Glutamatergic neuron (in vitro differentiated cells): Measurements from ENCODE around the gene CD300LG. TPM values are rescaled to one million over a fixed set of nuclear protein-coding genes. Genes with fewer than 3 reads are reported as not detected.
"Not testable (repeated sequence)": the region's sequence is repeated elsewhere in the genome, so short reads cannot be mapped to it uniquely, and the experiment has no call there.

Experiments used
- DNase-seq: peaks from one replicate; pipeline ENCODE4 v3.0.0; 2022
- H3K27ac Mint-ChIP-seq: one replicate; pipeline ENCODE4 v1.8.0; 2020; ENCODE audit warnings: mild to moderate bottlenecking, mixed read lengths, inconsistent platforms; ENCODE audit not compliant: unreplicated experiment
- H3K27me3 Mint-ChIP-seq: one replicate; pipeline ENCODE4 v1.8.0; 2020; ENCODE audit warnings: mild to moderate bottlenecking, moderate library complexity, mixed read lengths, inconsistent platforms; ENCODE audit not compliant: unreplicated experiment
- H3K36me3 Mint-ChIP-seq: one replicate; pipeline ENCODE4 v1.8.0; 2020; ENCODE audit warnings: mild to moderate bottlenecking, mixed read lengths, inconsistent platforms; ENCODE audit not compliant: unreplicated experiment
- H3K4me1 Mint-ChIP-seq: one replicate; pipeline ENCODE4 v1.8.0; 2020; ENCODE audit warnings: mild to moderate bottlenecking, low read depth, mixed read lengths, inconsistent platforms; ENCODE audit not compliant: unreplicated experiment
- H3K4me3 Mint-ChIP-seq: one replicate; pipeline ENCODE4 v1.8.0; 2020; ENCODE audit warnings: mild to moderate bottlenecking, mixed read lengths, inconsistent platforms; ENCODE audit not compliant: unreplicated experiment
- H3K9me3 Mint-ChIP-seq: one replicate; pipeline ENCODE4 v1.8.0; 2020; ENCODE audit warnings: mild to moderate bottlenecking, moderate library complexity, mixed read lengths, inconsistent platforms; ENCODE audit not compliant: unreplicated experiment
- CTCF ChIP-seq: fragments of 200-600 bp; sonication (generic); IDR thresholded peaks from one replicate; pipeline ENCODE4 v1.5.0; 2021; ENCODE audit not compliant: partially characterized antibody, unreplicated experiment
- total RNA-seq: library from RNA; stranded (reverse); fragmentation: NEBNext Ultra II Directional; extraction: Animal tissue kit (Norgen Biotek cat#: 25700); gene quantifications from one replicate; pipeline ENCODE4 v1.2.1, GENCODE V29; 2021; ENCODE audit not compliant: unreplicated experiment

The CD300LG gene
- total RNA-seq, 1 donor from 2014 or later, result not detected

GRCh38 chr17:43891851-43892646, 45.1 kb downstream of the CD300LG start:
- H3K4me1 Mint-ChIP-seq, result peaks cover 6% of the 10 kb centered on the region
- peaks cover 7% of the 10 kb centered on the region for H3K9me3 Mint-ChIP-seq
- H3K27ac Mint-ChIP-seq, result no peak overlapping the region
- H3K36me3 Mint-ChIP-seq, result no peaks in the 10 kb centered on the region
- no peak overlapping the region for H3K4me3 Mint-ChIP-seq
- no peak for TF ChIP-seq CTCF
- peaks cover 2% of the 10 kb centered on the region for H3K27me3 Mint-ChIP-seq
- DNase-seq, result no peak

GRCh38 chr17:43892647-43892952, 45.6 kb downstream of the CD300LG start:
- Mint-ChIP-seq H3K36me3 (no peaks in the 10 kb centered on the region), H3K9me3 (peaks cover 7% of the 10 kb centered on the region), H3K4me3 (no peak overlapping the region), H3K27ac (no peak overlapping the region), H3K4me1 (peaks cover 6% of the 10 kb centered on the region), H3K27me3 (peaks cover 2% of the 10 kb centered on the region)
- no peak for DNase-seq
- no peak for TF ChIP-seq CTCF

GRCh38 chr17:43894494-43894893, 47.5 kb downstream of the CD300LG start:
- not testable (repeated sequence) for H3K4me3 Mint-ChIP-seq, H3K4me1 Mint-ChIP-seq, H3K27me3 Mint-ChIP-seq, H3K9me3 Mint-ChIP-seq, DNase-seq, H3K36me3 Mint-ChIP-seq, H3K27ac Mint-ChIP-seq

DNA sequence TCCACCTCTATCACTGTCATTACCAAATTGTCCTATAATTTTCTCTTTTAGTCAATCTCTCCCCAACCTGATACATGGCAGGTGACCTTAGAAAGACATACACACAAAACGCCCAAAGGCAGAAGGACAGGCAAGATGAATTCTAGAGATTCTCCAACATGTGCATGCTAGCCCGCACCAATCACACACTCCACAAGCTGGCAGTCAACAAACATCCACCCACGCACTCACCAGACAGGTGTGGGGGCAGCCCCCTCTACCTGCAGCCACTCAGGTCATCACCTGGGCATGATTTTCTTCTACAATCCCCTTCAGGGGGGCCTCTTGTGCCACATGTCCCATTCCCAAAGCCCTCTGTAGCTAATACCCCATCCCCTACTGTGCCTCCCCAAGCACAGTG, 50.9 kb downstream of the CD300LG start:
- H3K27ac Mint-ChIP-seq, result no peak overlapping the region
- TF ChIP-seq CTCF, result no peak
- peaks cover 16% of the 10 kb centered on the region for H3K4me1 Mint-ChIP-seq
- no peak for DNase-seq
- H3K36me3 Mint-ChIP-seq, result no peaks in the 10 kb centered on the region
- peaks cover 6% of the 10 kb centered on the region for H3K9me3 Mint-ChIP-seq
- H3K4me3 Mint-ChIP-seq, result no peak overlapping the region
- peaks cover 1% of the 10 kb centered on the region for H3K27me3 Mint-ChIP-seq

- no peak for TF ChIP-seq CTCF
- H3K4me1 Mint-ChIP-seq, result peaks cover 16% of the 10 kb centered on the region
- H3K4me3 Mint-ChIP-seq, result no peak overlapping the region
- H3K9me3 Mint-ChIP-seq, result peaks cover 6% of the 10 kb centered on the region
- peaks cover 1% of the 10 kb centered on the region for H3K27me3 Mint-ChIP-seq
- no peak overlapping the region for H3K27ac Mint-ChIP-seq
- no peaks in the 10 kb centered on the region for H3K36me3 Mint-ChIP-seq
- DNase-seq, result no peak
Measured at GRCh38 chr17:43898446-43898845, 51.5 kb downstream of the CD300LG start.
